Adipocyte (in vitro differentiated cells): ENCODE data around the gene KAT7.

Experiments
- DNase-seq: peaks from one replicate; pipeline ENCODE4 v3.0.0-alpha.2; 2015; ENCODE audit warnings: low read depth
- H3K27me3 ChIP-seq: replicated peaks from 2 replicates; pipeline ENCODE4 v1.7.0; 2013; ENCODE audit warnings: mild to moderate bottlenecking, low read length, moderate library complexity; ENCODE audit not compliant: control insufficient read depth, insufficient read depth
- H3K36me3 ChIP-seq: 2 replicates; pipeline ENCODE4 v1.7.0; 2013; ENCODE audit warnings: low read length, mild to moderate bottlenecking, moderate library complexity; ENCODE audit not compliant: control insufficient read depth, insufficient read depth, severe bottlenecking
- H3K4me1 ChIP-seq: 2 replicates; pipeline ENCODE4 v1.7.0; 2013; ENCODE audit warnings: mild to moderate bottlenecking, low read length, moderate library complexity; ENCODE audit not compliant: control insufficient read depth, insufficient read depth
- H3K4me3 ChIP-seq: 2 replicates; pipeline ENCODE4 v1.7.0; 2013; ENCODE audit warnings: mild to moderate bottlenecking, low read length, moderate library complexity
- H3K9ac ChIP-seq: 2 replicates; pipeline ENCODE4 v1.7.0; 2013; ENCODE audit warnings: mild to moderate bottlenecking, low read length, moderate library complexity
- H3K9me3 ChIP-seq: 2 replicates; pipeline ENCODE4 v1.7.0; 2013; ENCODE audit warnings: mild to moderate bottlenecking, low read length, moderate library complexity; ENCODE audit not compliant: control insufficient read depth

Gene KAT7

GRCh38 chr17:49875685-49876084 lies 87.2 kb downstream of the KAT7 start:
- H3K4me1 ChIP-seq = no peaks in the 10 kb centered on the region
- H3K9me3 ChIP-seq = no peaks in the 10 kb centered on the region
- DNase-seq = no peak
- H3K9ac ChIP-seq = no peak overlapping the region
- H3K36me3 ChIP-seq = no peaks in the 10 kb centered on the region
- H3K27me3 ChIP-seq = peaks cover 52% of the 10 kb centered on the region
- no peak overlapping the region for H3K4me3 ChIP-seq

GRCh38 chr17:49878931-49879904 lies 90.7 kb downstream of the KAT7 start:
- Histone ChIP-seq H3K9me3 (no peaks in the 10 kb centered on the region), H3K4me3 (no peak overlapping the region), H3K36me3 (no peaks in the 10 kb centered on the region), H3K27me3 (peaks cover 57% of the 10 kb centered on the region), H3K4me1 (no peaks in the 10 kb centered on the region), H3K9ac (no peak overlapping the region)
- DNase-seq = no peak

GRCh38 chr17:49880291-49881053 lies 92.0 kb downstream of the KAT7 start:
- H3K4me3 ChIP-seq = no peak overlapping the region
- peaks cover 45% of the 10 kb centered on the region for H3K27me3 ChIP-seq
- no peaks in the 10 kb centered on the region for H3K9me3 ChIP-seq
- no peak overlapping the region for H3K9ac ChIP-seq
- DNase-seq = peak; percentile 84
- H3K36me3 ChIP-seq = no peaks in the 10 kb centered on the region
- H3K4me1 ChIP-seq = no peaks in the 10 kb centered on the region

DNA sequence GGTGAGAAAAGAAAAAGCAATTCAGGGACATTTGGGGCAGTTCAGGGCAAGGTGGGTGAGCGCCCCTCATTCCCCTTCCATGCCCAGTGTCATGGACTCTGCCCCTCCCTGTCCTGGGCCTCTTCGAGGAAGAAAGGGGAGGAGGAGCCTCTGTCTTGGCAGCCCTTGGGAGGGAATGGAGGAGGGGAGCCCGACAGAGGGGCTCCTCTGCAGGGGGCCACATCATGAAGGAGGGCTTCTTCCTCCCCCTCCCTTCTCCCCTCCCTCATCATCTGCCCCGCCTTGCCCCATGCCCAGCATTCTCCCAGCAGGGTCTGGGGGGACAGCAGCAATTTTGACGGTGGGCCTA lies 92.5 kb downstream of the KAT7 start:
- H3K9ac ChIP-seq = no peak overlapping the region
- H3K4me1 ChIP-seq = no peaks in the 10 kb centered on the region
- H3K4me3 ChIP-seq = no peak overlapping the region
- no peak for DNase-seq
- H3K9me3 ChIP-seq = no peaks in the 10 kb centered on the region
- peaks cover 47% of the 10 kb centered on the region for H3K27me3 ChIP-seq
- no peaks in the 10 kb centered on the region for H3K36me3 ChIP-seq

DNA sequence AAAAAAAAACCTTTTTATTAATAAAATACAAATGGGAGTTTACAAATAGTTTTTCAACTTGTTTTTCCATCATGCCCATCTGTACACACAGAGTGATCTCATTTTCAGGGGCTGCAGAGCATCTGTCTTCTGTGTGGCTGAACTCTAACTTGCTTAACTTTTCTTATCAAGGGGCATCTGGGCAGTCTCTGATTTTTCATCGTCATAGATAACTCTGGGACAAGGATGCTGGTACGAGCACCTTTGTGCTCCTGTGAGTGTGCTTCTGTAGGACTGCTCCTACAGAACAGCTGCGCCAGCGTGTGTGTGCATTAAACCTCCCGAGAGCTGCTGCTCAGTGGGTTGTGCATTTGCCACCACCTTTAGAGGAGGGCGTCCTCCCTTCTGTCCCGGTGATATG lies 94.0 kb downstream of the KAT7 start:
- Histone ChIP-seq H3K36me3 (no peaks in the 10 kb centered on the region), H3K27me3 (peaks cover 47% of the 10 kb centered on the region)
- DNase-seq = no peak

More for the DNA sequence above, 94.0 kb downstream of the KAT7 start:
- peaks cover 3% of the 10 kb centered on the region for H3K4me1 ChIP-seq
- H3K9me3 ChIP-seq = no peaks in the 10 kb centered on the region
- H3K9ac ChIP-seq = no peak overlapping the region
- H3K4me3 ChIP-seq = no peak overlapping the region
